H9 (cell line): ENCODE measurements around the gene CTDSPL. TPM values are rescaled to one million over a fixed set of nuclear protein-coding genes. Genes with fewer than 3 reads are reported as not detected.

Experiments
- DNase-seq: peaks from one replicate; pipeline ENCODE4 v3.0.0-alpha.2; 2017
- H2AFZ ChIP-seq: one replicate; pipeline ENCODE4 v1.6.1; 2013; ENCODE audit warnings: mild to moderate bottlenecking, low read length, control low read depth, moderate library complexity
- H2AK5ac ChIP-seq: 2 replicates; pipeline ENCODE4 v1.6.1; 2013; ENCODE audit warnings: low read length, control low read depth, mixed read lengths; ENCODE audit not compliant: insufficient read length
- H2BK120ac ChIP-seq: one replicate; pipeline ENCODE4 v1.6.1; 2013; ENCODE audit warnings: low read depth, mild to moderate bottlenecking, low read length, control low read depth, inconsistent platforms; ENCODE audit not compliant: poor library complexity, severe bottlenecking
- H2BK12ac ChIP-seq: 2 replicates; pipeline ENCODE4 v1.6.1; 2013; ENCODE audit warnings: low read length, control low read depth, mixed read lengths, low read depth; ENCODE audit not compliant: insufficient read length
- H2BK15ac ChIP-seq: 2 replicates; pipeline ENCODE4 v1.6.1; 2013; ENCODE audit warnings: low read depth, low read length, control low read depth
- H2BK20ac ChIP-seq: one replicate; pipeline ENCODE4 v1.6.1; 2013; ENCODE audit warnings: low read depth, mild to moderate bottlenecking, low read length, control low read depth, inconsistent platforms; ENCODE audit not compliant: poor library complexity, severe bottlenecking
- H2BK5ac ChIP-seq: 2 replicates; pipeline ENCODE4 v1.6.1; 2013; ENCODE audit warnings: low read length, control low read depth, mixed read lengths; ENCODE audit not compliant: insufficient read length
- H3K14ac ChIP-seq: 2 replicates; pipeline ENCODE4 v1.6.1; 2013; ENCODE audit warnings: low read length, control low read depth; ENCODE audit not compliant: insufficient read depth
- H3K18ac ChIP-seq: 2 replicates; pipeline ENCODE4 v1.6.1; 2013; ENCODE audit warnings: low read depth, mild to moderate bottlenecking, mixed read lengths, low read length, control low read depth; ENCODE audit not compliant: insufficient read length
- H3K23ac ChIP-seq: 2 replicates; pipeline ENCODE4 v1.6.1; 2013; ENCODE audit warnings: low read length, control low read depth, mixed read lengths, low read depth; ENCODE audit not compliant: insufficient read length
- H3K23me2 ChIP-seq: 2 replicates; pipeline ENCODE4 v1.6.1; 2013; ENCODE audit warnings: low read depth, mild to moderate bottlenecking, mixed read lengths, low read length, control low read depth; ENCODE audit not compliant: insufficient read length, poor library complexity, severe bottlenecking
- H3K27ac ChIP-seq: 2 replicates; pipeline ENCODE4 v1.5.1; 2013; ENCODE audit warnings: low read length, control low read depth, mixed read lengths, low read depth; ENCODE audit not compliant: insufficient read length
- H3K27me3 ChIP-seq: 2 replicates; pipeline ENCODE4 v1.6.1; 2013; ENCODE audit warnings: low read length, control low read depth, inconsistent platforms; ENCODE audit not compliant: insufficient read depth
- H3K4ac ChIP-seq: 2 replicates; pipeline ENCODE4 v1.6.1; 2013; ENCODE audit warnings: low read depth, mild to moderate bottlenecking, control low read depth, inconsistent platforms, low read length, moderate library complexity
- H3K4me1 ChIP-seq: 2 replicates; pipeline ENCODE4 v1.6.1; 2013; ENCODE audit warnings: low read length, control low read depth, inconsistent platforms; ENCODE audit not compliant: insufficient read depth
- H3K4me2 ChIP-seq: 2 replicates; pipeline ENCODE4 v1.6.1; 2013; ENCODE audit warnings: low read length, control low read depth, mixed read lengths; ENCODE audit not compliant: insufficient read length, insufficient read depth
- H3K56ac ChIP-seq: 2 replicates; pipeline ENCODE4 v1.6.1; 2013; ENCODE audit warnings: low read depth, mild to moderate bottlenecking, mixed read lengths, low read length, control low read depth; ENCODE audit not compliant: insufficient read length
- H3K79me1 ChIP-seq: 2 replicates; pipeline ENCODE4 v1.6.1; 2013; ENCODE audit warnings: low read depth, mild to moderate bottlenecking, moderate library complexity, low read length, control low read depth, inconsistent platforms; ENCODE audit not compliant: insufficient read depth, poor library complexity, severe bottlenecking
- H3K79me2 ChIP-seq: 2 replicates; pipeline ENCODE4 v1.6.1; 2013; ENCODE audit warnings: low read length, control low read depth, inconsistent platforms; ENCODE audit not compliant: insufficient read depth
- H3K9ac ChIP-seq: 2 replicates; pipeline ENCODE4 v1.6.1; 2013; ENCODE audit warnings: low read length, control low read depth, mixed read lengths; ENCODE audit not compliant: insufficient read length; ENCODE audit errors: extremely low read depth
- H3K9me3 ChIP-seq: one replicate; pipeline ENCODE4 v1.6.1; 2013; ENCODE audit warnings: low read depth, low read length, inconsistent platforms; ENCODE audit not compliant: control insufficient read depth
- H3T11ph ChIP-seq: one replicate; pipeline ENCODE4 v1.6.1; 2013; ENCODE audit warnings: mild to moderate bottlenecking, low read length, control low read depth, inconsistent platforms
- H4K20me1 ChIP-seq: one replicate; pipeline ENCODE4 v1.6.1; 2013; ENCODE audit not compliant: control insufficient read depth, insufficient read length, insufficient read depth
- H4K5ac ChIP-seq: 2 replicates; pipeline ENCODE4 v1.6.1; 2013; ENCODE audit warnings: low read depth, mild to moderate bottlenecking, mixed read lengths, low read length, control low read depth; ENCODE audit not compliant: insufficient read length
- H4K8ac ChIP-seq: replicated peaks from 2 replicates; pipeline ENCODE4 v1.6.1; 2013; ENCODE audit warnings: low read length, control low read depth, mixed read lengths, low read depth; ENCODE audit not compliant: insufficient read length
- H4K91ac ChIP-seq: 2 replicates; pipeline ENCODE4 v1.6.1; 2013; ENCODE audit warnings: low read depth, mild to moderate bottlenecking, moderate library complexity, mixed read lengths, low read length, control low read depth; ENCODE audit not compliant: insufficient read length
- H3K27ac Mint-ChIP-seq, 3 experiments: 2 replicates in 2 of 3; 3 replicates in 1 of 3; pipeline ENCODE4 v1.8.0; 2020 to 2021; ENCODE audit warnings: mixed read lengths in 3 of 3, mild to moderate bottlenecking in 1 of 3, moderate library complexity in 1 of 3
- H3K27me3 Mint-ChIP-seq: 2 replicates; pipeline ENCODE4 v1.8.0; 2021; ENCODE audit warnings: low read depth, mild to moderate bottlenecking, moderate library complexity, mixed read lengths
- H3K36me3 Mint-ChIP-seq, 3 experiments: 2 replicates in 2 of 3; 3 replicates in 1 of 3; pipeline ENCODE4 v1.8.0; 2020 to 2021; ENCODE audit warnings: low read depth in 3 of 3, mixed read lengths in 3 of 3; ENCODE audit not compliant: insufficient read depth in 1 of 3
- H3K4me1 Mint-ChIP-seq, 2 experiments: 2 replicates each; pipeline ENCODE4 v1.8.0; 2020; ENCODE audit warnings: mixed read lengths in 2 of 2
- H3K4me3 Mint-ChIP-seq, 2 experiments: 2 replicates in 1 of 2; 3 replicates in 1 of 2; pipeline ENCODE4 v1.8.0; 2020 to 2021; ENCODE audit warnings: mild to moderate bottlenecking in 2 of 2, mixed read lengths in 2 of 2, moderate library complexity in 1 of 2
- H3K9me3 Mint-ChIP-seq, 2 experiments: 2 replicates in 1 of 2; 3 replicates in 1 of 2; pipeline ENCODE4 v1.8.0; 2020; ENCODE audit warnings: mild to moderate bottlenecking in 2 of 2, mixed read lengths in 2 of 2, moderate library complexity in 1 of 2
- WGBS: extraction: QIAGEN DNeasy Blood & Tissue Kit; methylation state at CpG from one replicate; pipeline ENCODE4 v1.1.7; 2013; ENCODE audit warnings: missing lambda C conversion rate, low lambda C conversion rate, mixed read lengths; ENCODE audit not compliant: insufficient read length; ENCODE audit errors: extremely low coverage; 5-methylcytosine and 5-hydroxymethylcytosine counted together
- total RNA-seq: library from RNA; stranded (reverse); gene quantifications from 2 replicates; pipeline ENCODE4 v1.2.1, GENCODE V29; 2021
- TF ChIP-seq, protein P1 (sequence below): fragments of 200-600 bp; sonication (generic); conservative IDR thresholded peaks from 3 replicates; pipeline ENCODE4 v1.8.0; 2021; ENCODE audit warnings: antibody characterized with exemption, mild to moderate bottlenecking

CTDSPL gene
- total RNA-seq, 1 experiment from 2014 or later = 20.8 TPM

DNA sequence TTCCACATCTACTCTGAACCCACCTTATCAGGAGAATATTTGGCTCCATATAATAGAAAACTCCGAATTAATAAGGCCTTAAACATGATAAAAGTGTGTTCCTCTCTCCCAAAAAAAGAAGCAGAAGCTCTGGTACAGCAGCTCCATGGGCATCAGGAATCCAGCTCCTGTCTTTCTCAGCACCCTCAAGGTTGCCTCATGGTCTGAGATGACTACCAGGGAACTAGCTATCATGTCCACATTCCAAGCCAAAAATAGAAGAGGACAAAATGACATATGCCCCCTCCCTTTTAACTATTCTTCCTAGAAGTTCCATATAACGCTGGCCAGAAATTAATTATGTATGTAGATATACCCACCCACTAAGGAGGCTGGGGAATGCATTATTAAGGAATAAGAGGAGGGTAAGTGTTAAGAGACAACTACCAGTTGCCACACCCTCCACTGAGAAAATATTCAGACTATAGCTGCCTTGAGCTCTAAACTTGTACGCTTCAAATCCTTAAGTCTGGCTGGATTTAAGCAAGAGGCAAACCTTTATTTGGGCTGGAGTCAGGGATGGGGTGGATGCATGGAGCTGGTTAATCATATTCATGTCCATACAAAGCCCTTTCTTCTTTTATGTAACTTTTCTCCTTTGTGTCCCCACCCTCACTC, 35.8 kb upstream of the CTDSPL start:
- Histone ChIP-seq H3K9me3 (no peaks in the 10 kb centered on the region), H3K9ac (no peak overlapping the region), H3K27me3 (no peaks in the 10 kb centered on the region), H3K79me2 (no peaks in the 10 kb centered on the region), H3K56ac (no peak overlapping the region), H4K5ac (no peak overlapping the region), H2BK12ac (no peak overlapping the region), H3K23ac (no peak overlapping the region), H3T11ph (no peak overlapping the region), H2BK120ac (no peak overlapping the region), H3K4me2 (no peak overlapping the region), H2BK5ac (no peak overlapping the region), H3K23me2 (no peaks in the 10 kb centered on the region), H4K20me1 (no peaks in the 10 kb centered on the region), H3K18ac (no peak overlapping the region), H3K79me1 (no peaks in the 10 kb centered on the region), H3K27ac (no peak overlapping the region), H4K91ac (no peak overlapping the region), H3K14ac (no peak overlapping the region), H3K4me1 (peaks cover 2% of the 10 kb centered on the region; the same call in 1 of the 2 replicates), H2AK5ac (no peak overlapping the region), H2AFZ (no peak overlapping the region), H4K8ac (no peak overlapping the region), H3K4ac (no peak overlapping the region), H2BK15ac (no peak overlapping the region), H2BK20ac (no peak overlapping the region)
- no peaks in the 10 kb centered on the region for H3K27me3 Mint-ChIP-seq
- H3K4me1 Mint-ChIP-seq = peaks cover 16 to 17% of the 10 kb centered on the region in 2 experiments
- TF ChIP-seq, protein P1, sequence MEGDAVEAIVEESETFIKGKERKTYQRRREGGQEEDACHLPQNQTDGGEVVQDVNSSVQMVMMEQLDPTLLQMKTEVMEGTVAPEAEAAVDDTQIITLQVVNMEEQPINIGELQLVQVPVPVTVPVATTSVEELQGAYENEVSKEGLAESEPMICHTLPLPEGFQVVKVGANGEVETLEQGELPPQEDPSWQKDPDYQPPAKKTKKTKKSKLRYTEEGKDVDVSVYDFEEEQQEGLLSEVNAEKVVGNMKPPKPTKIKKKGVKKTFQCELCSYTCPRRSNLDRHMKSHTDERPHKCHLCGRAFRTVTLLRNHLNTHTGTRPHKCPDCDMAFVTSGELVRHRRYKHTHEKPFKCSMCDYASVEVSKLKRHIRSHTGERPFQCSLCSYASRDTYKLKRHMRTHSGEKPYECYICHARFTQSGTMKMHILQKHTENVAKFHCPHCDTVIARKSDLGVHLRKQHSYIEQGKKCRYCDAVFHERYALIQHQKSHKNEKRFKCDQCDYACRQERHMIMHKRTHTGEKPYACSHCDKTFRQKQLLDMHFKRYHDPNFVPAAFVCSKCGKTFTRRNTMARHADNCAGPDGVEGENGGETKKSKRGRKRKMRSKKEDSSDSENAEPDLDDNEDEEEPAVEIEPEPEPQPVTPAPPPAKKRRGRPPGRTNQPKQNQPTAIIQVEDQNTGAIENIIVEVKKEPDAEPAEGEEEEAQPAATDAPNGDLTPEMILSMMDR = no peak
- no peak for DNase-seq
- peaks cover 0 to 3% of the 10 kb centered on the region in 2 experiments; a peak in 2 of 5 replicates for H3K9me3 Mint-ChIP-seq
- H3K36me3 Mint-ChIP-seq = peaks cover 0 to 5% (median 0%) of the 10 kb centered on the region in 3 experiments; a peak in 3 of 7 replicates
- no peak overlapping the region; a peak in 1 of 7 replicates for H3K27ac Mint-ChIP-seq
- no CpG with 5 or more reads among the region's 3 CpGs for WGBS
- no peak overlapping the region for H3K4me3 Mint-ChIP-seq
